Middle frontal gyrus (tissue), 1 donor: ENCODE measurements around the gene MRPS34.

Experiments used
- DNase-seq: peaks from one replicate; pipeline ENCODE4 v3.0.0-alpha.2; 2015; ENCODE audit warnings: low spot score; ENCODE audit errors: extremely low spot score

The MRPS34 gene

DNA sequence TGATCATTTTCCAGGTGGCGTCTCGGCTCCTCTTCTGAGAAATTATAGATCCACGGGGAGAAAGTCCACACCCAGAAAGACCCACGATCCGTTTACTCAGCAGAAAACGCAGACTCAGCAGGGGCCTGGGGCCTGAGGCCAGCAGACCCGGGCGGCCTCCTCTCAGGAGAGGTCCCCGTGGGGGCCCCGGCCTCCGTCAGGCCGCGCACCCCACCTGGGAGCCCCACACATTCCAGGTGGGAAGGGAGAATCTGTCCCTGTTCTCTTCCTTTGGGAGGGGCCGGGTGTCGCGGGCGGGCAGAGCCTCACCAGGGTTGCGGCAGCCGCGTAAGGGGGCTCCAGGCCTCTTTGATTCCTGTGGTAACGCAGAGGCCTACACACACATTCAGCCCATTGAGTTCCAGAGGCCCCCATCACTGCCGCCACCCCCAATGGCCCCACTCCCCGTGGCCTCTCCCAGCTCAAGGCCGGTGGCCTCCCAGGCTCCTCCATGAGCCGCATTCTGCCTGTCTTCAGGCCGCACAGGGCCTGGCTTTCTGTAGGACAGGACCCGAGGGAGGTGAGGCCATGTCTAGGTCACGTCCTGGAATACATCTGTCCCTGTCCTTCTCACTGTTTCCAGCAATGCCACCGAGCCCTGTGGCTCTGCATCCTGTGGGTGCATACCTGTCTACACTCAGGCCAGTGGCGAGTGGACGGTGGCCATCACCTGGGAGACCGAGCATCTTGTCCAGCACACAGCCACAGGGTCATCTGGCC, 22.2 kb upstream of the MRPS34 start:
- DNase-seq, result no peak

DNA sequence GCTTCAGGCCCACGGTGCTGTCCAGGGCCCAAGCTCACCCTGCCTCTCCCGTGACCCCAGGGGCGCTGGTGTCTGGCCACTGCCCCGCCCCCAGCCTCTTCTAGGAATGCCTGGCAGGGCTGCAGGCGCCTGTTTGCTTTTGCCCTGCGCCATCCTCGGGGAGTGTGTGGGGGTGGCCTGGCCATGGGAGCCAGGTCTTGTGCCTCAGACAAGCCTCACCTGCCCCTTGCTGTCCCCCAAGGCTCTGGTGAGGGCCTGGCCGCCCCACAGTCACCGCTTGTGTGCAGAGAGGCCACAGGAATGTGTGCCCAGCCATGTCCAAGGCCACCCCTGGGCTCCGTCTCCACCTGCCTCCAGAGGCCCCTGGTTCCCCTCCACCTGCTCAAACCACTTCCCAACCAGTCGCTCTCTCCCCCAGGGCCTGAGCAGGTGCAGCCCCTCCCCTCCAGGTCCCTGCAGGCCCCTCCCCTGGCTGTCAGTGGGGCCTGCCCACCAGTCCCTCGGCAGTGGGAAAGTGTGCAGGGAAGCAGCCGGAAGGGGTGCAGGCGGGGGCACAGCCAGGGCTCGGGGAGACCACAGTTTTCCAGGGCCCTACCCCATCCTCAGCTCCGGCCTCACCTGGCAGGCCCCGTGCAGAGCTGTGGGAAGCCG, 21.4 kb upstream of the MRPS34 start:
- DNase-seq, result no peak

DNA sequence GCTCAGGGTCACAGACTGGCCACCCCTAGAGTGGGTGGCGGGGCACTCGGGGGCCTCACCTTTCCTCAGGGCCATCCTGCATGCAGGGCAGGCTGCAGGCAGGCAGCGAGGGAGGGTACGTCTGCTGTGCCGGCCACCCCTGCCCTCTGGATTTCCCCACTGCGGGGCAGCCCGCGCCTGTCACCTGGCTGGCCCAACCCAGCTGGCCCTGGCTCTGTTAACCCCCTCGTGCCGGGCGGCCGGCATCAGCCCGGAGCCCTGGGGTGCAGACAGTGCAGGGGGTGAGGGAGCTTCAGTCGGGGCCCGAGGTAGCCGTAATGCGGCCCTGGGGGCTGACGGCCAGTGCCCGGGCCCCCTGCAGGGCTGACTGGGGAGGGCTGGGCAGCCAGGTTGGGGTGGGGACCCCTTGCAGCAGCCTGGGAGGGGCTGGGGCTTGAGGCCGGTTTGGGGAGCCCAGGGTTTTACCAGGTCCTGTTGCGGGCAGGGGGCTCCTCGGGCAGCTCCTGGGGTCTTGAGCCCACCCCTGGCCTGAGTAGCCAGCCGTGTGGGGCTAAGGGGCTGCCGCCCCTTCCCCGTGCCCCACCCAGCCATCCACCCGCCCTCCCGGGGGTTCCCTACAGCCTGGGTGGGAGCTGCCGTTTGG, 20.8 kb upstream of the MRPS34 start, which contains the start of gene IGFALS:
Gene IGFALS, minus strand, starts transcription at position 128 of the 643 bp plus-strand sequence. Its CDS starts 53 bp downstream, at position 75.
- DNase-seq, result no peak

DNA sequence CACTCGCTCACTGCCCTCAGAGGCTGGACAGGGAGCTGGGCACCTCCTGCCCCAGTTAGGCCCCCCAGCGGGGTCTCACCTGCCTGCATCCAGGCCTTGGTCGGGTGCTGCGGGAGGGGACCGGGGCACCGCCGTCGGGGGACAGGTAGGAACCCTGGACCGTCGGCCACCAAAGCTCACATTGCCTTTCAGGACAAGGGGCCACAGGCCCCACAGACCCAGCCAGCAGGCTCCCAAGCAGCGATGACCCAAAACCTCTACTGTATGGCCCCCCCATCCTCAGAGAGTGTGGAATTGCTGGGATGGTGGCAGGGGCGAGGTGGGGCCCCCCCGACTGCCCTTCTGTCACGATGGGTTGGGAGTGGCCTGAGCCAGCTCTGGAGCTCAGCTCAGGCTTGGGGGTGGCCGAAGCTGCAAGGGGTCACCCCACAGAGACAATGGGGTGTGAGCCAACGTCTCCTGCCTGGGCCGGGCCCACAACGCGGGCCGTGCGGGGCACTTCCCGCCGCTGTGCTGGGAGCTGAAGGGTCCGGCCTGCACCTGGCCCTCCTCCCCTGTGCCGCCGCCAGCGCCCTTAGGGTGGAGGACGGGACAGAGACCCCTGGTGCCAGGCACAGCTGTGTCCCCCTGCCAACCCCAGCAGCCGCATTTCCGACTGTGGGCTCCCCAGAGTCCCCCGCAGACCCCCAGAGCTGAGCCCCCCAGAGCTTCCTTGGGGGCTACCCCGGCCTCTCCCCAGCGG, 20.1 kb upstream of the MRPS34 start:
- DNase-seq, result no peak

DNA sequence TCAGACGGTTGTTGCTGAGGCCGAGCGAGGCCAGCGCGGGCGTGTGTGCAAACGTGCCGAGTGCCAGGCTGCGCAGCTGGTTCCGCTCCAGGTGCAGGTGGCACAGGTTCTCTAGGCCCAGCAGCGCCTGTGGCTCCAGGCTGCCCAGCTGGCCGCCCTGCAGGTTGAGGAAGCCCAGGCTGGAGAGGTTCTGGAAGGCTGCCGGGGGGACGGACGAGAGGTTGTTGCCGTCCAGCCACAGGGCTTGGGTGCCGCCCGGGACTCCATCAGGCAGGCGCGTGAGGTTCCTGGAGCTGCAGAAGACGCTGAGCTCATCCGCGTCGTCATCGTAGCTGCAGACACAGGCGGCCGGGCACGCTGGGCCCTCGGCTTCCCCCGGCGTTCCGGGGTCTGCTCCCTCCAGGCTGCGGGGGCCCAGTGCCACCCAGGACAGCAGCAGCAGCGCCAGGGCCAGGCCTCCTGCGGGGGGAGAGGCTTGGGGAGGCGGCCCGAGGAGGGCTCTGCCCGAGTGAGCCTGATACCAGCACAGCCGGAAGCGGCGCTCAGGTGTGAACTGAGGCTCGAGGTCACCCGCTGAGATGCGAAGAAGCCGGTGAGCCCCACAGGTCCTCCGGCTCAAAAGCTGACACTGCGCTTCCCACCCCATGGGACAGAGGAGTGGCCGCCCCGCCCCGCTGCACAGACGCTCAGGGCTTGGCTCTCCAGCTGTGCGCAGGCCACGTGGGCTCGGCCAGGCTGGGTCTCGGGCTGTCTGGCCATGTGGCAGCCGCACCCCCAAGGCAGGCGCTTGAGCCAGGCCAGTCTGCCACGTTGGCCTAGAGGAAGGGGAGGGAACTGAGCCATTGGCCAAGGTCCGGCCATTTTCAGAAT, 19.2 kb upstream of the MRPS34 start:
- DNase-seq, result no peak

DNA sequence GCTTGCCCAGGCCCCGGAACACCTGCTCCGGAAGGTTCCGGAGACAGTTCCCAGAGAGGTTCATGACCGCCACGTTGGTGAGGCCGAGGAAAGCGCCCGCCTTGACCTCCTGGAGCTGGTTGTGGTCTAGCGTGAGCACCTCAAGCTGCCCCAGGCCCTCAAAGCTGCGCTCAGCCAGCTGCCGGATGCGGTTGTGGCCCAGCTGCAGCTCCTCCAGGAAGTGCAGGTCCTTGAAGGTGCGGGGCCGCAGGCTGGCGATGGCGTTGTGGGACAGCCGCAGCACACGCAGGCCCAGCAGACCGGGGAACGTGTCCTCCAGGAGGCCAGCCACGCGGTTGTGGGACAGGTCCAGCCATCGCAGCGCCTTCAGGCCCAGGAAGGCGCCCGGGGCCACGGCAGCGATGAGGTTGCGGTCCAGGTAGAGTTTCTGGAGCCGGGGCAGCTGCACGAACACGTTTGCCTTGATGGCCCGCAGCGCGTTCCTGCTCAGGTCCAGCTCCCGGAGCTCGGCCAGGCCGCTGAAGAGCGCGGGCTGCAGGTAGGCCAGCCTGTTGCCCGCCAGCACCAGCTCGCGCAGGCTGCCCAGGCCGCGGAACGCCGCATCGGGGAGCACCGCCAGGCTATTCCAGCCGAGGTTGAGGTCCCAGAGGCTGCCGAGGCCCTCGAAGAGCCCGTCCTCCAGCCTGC, 18.5 kb upstream of the MRPS34 start:
- no peak for DNase-seq

DNA sequence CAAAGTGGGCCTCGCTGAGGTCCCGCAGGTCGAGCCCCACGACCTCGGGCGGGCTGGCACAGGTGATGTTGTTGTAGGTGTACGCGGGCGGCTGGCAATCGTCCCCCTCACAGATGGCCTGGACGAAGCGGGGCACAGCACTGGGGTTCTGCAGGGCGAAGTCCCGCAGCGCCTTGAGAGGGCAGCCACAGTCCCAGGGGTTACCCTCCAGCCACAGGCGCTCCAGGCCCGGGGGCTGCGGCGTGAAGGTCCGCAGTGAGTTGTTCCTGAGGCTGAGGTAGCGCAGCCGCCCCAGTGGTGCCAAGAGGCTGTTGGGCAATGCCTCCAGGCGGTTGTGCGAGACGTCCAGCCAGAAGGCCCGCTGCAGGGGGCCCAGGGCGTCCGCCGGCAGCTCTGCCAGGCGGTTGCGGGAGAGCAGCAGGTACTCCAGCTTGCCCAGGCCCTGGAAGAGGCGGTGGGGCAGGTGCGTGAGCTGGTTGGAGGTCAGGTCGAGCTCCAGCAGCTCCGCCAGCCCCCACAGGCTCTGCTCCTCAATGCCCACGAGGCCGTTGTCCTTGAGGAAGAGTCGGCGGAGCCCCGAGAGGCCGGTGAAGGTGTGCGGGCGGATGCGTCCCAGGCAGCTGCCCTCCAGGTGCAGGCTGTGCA, 17.8 kb upstream of the MRPS34 start:
- DNase-seq, result no peak

DNA sequence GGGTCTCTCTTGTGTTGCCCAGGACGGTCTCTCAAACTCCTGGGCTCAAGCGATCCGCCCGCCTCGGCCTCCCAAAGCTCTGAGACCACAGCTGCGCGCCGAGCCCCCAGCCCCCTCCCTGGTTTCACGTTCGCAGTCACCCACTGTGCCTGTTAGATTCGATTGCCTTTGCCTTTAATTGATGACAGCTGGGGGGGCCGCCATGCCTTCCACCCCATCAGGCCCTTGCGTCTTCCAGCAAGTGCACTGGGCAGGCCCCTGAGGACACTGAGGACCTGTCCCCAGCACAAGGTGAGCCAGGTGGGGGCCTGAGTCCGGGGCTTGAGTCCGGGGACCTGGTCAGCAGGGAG, 17.3 kb upstream of the MRPS34 start:
- DNase-seq, result no peak

DNA sequence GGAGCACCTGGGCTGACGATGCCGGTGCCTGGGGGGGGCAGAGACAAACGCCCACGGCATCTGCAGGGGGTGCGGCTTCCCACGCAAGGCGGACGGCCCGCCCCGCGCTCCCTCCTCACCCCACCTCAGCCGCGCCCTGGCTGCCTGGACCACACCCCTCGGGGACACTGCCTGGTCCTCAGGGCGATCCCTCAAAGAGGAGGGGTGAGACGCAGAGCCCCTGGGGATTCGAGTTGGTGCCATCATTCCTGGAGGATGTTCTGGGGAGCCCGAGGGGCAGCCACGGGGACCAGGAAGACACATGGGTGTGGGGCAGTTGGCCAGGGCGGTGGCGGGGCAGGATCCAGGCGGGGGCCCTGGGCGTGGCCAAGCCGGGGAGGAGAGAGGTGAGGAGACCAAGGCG, 16.7 kb upstream of the MRPS34 start:
- no peak for DNase-seq

DNA sequence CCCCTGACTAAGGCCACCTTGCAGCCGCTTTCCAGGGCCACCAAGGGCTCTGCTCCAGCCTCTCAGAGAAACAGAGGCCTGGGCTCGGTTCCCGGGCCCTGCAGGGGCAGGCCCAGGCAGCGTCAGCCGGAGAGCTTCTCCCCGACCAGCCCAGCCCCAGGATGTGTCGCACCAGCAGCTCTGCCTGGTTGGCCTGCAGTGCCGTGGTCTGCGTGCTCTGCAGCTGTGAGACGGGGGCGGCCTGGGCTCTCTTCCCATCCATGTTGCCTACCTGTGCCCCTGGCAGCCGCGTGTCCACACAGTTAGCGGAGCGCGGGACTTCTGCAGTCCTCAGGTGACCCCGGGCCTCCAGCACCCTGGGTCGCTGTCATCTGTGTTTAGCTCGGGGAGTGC, 15.8 kb upstream of the MRPS34 start:
- no peak for DNase-seq

DNA sequence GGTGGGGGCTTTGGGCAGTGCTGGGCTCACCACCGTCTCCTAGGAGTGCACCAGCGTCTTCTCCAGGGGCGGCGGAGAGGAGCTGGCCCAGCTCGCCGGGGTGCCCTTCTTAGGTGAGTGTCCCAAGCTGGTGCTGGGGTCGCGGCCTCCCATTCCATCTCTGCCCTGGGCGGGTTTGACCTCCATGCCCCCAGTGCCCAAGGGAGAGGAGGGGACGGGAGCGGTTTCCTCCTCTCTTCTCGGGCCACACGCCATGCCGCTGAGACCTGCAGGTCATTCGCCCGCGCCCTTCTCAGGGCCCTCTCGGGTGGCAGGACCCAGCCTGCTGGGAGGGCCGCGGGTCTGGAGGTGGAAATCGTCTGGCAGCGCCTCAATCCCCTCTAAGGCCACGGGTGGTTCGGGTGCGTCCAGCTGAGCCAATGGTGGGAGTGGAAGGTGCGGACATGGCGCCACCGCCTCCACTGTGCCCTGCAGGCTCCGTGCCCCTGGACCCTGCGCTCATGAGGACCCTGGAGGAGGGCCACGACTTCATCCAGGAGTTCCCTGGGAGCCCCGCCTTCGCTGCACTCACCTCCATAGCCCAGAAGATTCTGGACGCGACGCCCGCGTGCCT, 15.3 kb upstream of the MRPS34 start:
- DNase-seq, result no peak

DNA sequence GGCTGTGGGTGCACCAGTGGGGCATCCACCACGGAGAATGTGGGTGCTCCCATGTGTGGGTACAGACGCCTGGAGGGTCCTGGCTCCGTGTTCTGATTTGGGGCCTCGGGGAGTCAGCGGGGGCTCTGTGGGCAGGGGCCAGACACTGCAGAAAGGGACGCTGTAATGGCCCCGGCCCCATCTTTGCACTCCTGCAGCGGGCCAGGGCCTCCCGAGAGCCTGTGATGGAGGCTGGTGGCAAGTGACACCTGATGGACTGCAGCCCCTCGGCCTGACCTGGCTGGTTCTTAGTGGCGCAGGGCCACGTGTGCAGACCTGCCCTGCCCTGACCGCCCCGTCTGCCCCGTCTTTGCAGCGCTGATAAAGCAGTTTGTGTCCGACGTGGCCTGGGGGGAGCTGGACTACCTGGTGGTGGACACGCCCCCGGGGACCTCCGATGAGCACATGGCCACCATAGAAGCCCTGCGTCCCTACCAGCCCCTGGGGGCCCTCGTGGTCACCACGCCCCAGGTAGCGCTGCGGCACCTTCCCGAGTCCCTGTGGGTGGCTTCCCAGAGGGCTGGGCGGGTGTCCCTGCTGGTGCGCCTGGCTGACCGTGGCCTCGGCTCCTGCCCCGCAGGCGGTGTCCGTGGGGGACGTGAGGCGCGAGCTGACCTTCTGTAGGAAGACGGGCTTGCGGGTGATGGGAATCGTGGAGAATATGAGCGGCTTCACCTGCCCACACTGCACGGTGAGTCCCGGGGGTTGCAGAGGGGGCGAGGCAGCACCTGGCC, 14.6 kb upstream of the MRPS34 start:
- no peak for DNase-seq

DNA sequence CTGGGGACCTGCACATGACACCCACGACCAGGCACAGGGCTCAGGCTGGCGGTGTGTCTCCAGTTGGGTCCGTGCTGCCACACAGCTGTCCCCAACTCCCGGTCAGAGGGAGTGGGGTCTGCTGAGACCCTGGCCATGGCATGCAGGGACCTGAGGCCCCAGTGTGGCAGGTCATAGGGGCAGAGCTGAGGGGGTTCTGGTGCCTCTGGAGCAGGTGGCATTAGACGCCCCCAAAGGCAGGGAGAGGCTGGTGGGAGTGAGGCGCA, 14.1 kb upstream of the MRPS34 start:
- no peak for DNase-seq

DNA sequence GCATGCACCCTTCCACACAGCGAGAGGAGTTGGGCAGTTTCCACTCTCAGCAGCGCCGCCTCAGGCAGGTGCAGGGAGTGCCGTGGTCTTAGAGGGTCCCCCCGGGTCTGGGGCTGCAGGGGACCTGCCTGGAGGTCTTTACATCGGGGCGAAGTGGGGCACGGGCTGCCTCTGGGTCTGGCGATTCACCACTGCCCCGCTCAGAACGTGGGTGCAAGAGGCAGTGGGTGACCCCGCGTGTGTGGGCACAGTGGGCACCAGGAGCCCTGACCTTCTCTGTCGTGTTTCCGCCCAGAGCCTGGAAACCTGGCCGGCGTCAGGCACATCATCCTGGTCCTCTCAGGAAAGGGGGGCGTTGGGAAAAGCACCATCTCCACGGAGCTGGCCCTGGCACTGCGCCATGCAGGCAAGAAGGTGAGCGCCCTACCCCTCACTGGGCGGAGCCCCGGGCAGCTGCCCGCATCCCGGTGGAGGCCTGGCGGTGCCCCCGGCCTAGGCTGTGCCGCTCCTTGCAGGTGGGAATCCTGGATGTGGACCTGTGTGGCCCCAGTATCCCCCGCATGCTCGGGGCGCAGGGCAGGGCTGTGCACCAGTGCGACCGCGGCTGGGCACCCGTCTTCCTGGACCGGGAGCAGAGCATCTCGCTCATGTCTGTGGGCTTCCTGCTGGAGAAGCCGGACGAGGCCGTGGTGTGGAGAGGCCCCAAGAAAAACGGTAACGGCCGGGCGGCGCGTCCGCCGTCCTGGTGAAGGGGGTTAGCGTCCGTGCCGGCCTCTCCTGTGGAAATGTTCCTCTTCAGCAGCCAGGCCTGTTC, 13.5 kb upstream of the MRPS34 start:
- DNase-seq, result no peak

DNA sequence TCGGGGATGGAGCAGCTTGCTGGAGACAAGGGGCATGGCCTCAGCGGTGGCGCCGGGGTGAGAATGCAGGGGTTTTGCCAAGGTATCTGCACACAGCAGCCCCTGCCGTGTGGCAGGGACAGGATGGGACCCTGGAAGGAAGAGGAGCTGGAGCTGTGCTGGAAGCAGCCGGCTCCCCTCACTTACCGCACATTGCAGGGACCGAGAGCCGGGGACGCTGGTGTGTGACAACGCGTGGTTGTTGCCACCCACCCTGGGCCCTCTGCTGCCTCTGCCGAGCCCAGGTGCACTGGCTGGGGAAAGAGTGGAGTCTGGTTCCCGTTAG, 12.9 kb upstream of the MRPS34 start:
- DNase-seq, result no peak

DNA sequence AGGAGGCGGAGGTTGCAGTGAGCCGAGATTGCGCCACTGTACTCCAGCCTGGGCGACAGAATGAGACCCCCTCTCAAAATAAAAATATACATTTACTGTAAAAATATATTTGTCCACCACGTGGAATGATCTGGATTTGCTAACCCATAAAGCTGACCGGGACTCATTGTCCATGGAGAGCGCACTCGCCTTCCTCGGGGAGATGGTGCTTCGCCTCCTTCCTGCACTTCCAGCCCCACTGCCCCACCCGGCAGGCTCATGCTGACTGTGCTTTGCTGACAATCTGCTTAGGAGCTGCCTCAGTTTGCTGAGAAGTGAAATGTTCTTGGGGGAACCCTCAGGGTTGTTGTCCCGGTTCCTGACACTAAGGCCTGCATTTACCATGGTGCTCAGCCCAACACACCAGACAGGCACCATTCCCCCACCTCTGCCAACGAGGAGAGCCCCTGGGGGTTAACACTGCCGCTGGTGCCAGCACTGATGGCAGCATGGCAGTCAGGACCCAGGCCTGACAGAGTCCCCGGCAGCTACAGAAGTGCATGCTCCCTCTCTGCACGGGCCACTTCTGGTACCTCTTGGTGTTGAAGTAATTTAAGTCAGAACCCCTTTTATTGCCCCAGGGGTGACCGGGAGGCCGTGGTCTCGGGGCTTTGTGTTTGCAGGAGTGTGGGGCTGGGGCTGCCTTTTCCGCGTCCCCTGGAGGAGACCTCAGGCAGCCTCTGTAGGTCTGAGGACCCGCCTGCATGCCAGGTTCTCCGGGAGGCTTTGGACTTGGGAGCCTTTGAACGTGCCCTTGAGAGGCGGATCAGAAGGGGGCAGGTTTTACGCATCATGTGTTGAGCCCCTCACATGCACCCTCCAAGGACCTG, 12.3 kb upstream of the MRPS34 start:
- DNase-seq, result no peak
